Cortex of kidney (tissue), 1 donor: ENCODE data around the gene ATP6V1F.

Source experiments
- DNase-seq: peaks from one replicate; lab custom pipeline; 2025; lab: John Stamatoyannopoulos, UW

Gene ATP6V1F

GRCh38 chr7:128862571-128863432 is at the start of gene ATP6V1F:
Gene ATP6V1F (plus strand): TSS chr7:128862856. CDS start chr7:128862905, 49 bp downstream.
- DNase-seq, result peak; percentile 70

GRCh38 chr7:128814499-128814898 is 48.2 kb upstream of the ATP6V1F start:
- no peak for DNase-seq

GRCh38 chr7:128815289-128815942 is 47.2 kb upstream of the ATP6V1F start:
- DNase-seq, result no peak

GRCh38 chr7:128818694-128819093 is 44.0 kb upstream of the ATP6V1F start:
- DNase-seq, result no peak

GRCh38 chr7:128821724-128822123 is 40.9 kb upstream of the ATP6V1F start:
- no peak for DNase-seq

- no peak for DNase-seq
Observed at GRCh38 chr7:128826512-128826911, 36.1 kb upstream of the ATP6V1F start.

- no peak for DNase-seq
Observed at GRCh38 chr7:128826916-128827247, 35.8 kb upstream of the ATP6V1F start.

- no peak for DNase-seq
Observed at GRCh38 chr7:128827248-128827958, 35.3 kb upstream of the ATP6V1F start.

GRCh38 chr7:128827971-128828711 is 34.5 kb upstream of the ATP6V1F start:
- no peak for DNase-seq

GRCh38 chr7:128829391-128830166 is 33.1 kb upstream of the ATP6V1F start:
- DNase-seq, result no peak

- no peak for DNase-seq
Observed at GRCh38 chr7:128830231-128831177, 32.2 kb upstream of the ATP6V1F start, which contains the start of gene FLNC. Gene FLNC (plus strand): TSS chr7:128830406. CDS start chr7:128830638, 232 bp downstream.

GRCh38 chr7:128831178-128831993 is 31.3 kb upstream of the ATP6V1F start:
- DNase-seq, result no peak

GRCh38 chr7:128831994-128832879 is 30.4 kb upstream of the ATP6V1F start:
- DNase-seq, result no peak

GRCh38 chr7:128832880-128833147 is 29.8 kb upstream of the ATP6V1F start:
- no peak for DNase-seq

- no peak for DNase-seq
Observed at GRCh38 chr7:128833148-128833945, 29.3 kb upstream of the ATP6V1F start.

- DNase-seq, result no peak
Observed at GRCh38 chr7:128833946-128834325, 28.7 kb upstream of the ATP6V1F start.

GRCh38 chr7:128835231-128835751 is 27.4 kb upstream of the ATP6V1F start:
- DNase-seq, result no peak
